CD4-positive, alpha-beta T cell treated with Interleukin-6 at 100 ng/mL for 8 hours (primary cell): Measurements from ENCODE around the gene ELOB.

Experiments
- DNase-seq: peaks from one replicate; pipeline ENCODE4 v3.0.0-alpha.2; 2020; ENCODE audit warnings: mixed read lengths, low spot score

Gene ELOB

DNA sequence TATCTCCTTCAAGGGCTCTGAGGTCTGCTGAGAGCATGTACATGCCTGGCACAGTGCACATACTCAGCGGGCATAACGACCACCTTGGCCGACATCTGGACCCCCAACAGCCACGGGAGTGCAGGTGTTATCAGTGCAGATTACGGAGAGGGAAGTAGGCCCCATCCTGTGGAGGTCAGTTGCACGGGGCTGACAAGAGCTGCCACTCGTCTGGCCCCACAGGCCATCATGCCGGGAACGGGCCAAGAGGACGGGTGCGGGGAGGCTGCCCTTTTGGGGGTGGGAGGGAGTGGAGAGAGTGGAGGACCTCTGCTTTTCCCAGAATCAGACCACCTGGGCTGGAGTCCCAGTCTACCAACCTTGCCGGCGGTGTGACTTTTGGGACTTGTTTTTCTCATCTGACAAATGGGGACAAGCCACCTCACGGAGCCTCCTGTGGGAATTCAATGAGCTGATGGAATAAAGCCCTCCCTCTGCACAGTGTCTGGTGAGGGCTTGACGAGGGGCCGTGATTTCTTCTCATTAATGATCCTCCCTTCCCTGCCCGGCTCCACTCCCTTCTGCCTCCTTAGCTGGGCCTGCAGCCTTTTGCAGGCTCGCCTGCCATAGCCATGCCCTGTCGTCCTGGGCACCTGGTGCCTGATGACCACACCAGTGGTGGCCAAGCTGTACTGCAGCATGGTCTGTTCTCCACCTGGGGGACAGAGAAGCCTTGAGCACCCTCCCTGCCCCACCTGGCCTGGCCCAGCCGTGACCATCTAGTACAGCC lies 5.7 kb upstream of the ELOB start:
- DNase-seq = no peak

DNA sequence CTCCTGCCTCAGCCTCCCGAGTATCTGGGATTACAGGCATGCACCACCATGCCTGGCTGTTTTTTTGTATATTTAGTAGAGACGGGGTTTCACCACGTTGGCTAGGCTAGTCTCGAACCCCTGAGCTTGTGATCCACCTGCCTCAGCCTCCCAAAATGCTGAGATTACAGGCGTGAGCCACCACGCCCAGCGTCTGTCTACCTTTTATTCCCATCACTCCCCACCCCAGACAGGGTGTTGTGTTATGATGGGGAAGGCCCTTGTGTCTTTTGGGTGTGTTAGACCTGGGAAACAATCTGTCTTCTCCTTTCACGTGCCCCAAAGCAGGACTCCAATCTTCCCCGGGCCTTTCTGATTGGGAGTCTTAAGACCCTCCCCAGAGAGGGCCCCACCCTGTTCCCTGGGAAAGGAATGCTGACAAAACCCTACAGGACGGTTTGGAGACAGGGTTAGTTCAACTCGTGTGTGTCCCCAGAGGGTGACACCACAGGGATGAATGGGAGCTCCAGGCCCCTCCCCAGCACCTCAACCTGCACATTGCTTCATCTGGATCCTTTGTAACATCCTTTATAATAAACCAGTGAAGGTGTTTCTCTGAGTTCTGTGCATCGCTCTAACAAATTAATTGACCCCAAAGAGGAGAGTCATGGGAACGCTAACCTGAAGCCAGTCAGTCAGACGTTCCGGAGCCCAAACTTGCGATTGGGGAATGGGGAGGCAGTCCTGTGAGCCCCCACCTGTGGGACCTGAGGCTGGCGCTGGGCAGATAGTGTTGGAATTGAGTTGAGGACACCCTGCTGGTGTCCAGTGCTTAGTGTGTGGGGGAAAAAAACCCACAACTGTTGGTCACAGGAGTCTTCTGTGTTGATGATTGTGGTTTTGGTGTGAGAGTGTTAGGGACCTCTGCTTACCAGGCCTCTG lies 3.2 kb upstream of the ELOB start:
- DNase-seq = no peak

DNA sequence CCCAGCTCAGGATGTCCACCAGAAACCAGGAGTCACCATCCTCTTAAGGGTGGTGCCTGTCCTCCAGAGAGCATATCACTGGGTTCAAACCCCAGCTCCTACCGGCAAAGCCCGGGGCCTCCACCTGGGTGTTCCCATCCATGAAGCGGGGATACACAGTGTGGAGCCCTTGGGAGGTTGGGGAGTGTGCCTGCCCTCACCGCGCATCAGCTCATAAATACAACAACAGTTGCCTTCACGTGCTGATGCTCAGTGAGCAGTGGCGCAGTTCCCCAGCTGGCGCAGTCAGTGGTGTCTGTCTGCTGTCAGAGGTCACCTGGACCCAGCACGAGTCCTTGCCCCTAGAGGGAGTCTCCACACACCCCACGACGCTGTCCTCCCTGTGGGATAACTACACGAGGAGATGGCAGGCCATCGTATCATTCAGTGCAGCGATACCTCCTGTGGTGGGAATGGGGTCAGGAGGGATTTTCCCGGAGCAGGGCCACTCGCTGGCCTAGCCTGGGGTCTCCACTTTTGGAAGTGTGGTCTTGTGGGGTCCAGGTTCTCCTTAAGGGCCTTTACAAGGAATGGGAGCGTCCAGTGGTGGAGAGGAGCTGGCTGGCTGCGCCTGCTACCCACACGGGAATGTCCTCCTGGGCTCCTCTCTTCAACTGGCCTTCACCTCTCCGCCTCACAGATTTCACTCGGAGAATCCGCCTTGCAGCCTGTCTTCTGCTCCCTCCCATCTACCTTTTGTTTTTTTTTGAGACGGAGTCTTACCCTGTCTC lies 2.3 kb upstream of the ELOB start:
- DNase-seq = no peak

DNA sequence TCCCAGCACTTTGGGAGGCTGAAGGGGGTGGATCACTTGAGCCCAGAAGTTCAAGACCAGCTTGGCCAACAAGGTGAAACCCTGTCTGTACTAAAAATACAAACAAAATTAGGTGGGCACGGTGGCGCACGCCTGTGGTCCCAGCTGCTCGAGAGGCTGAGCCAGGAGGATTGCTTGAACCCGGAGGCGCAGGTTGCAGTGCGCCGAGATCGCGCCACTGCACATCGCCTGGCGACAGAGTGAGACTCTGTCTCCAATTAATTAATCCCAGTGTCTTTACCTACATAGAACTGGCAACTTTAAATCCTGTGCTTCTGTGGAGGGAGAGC lies 1.5 kb upstream of the ELOB start:
- no peak for DNase-seq

DNA sequence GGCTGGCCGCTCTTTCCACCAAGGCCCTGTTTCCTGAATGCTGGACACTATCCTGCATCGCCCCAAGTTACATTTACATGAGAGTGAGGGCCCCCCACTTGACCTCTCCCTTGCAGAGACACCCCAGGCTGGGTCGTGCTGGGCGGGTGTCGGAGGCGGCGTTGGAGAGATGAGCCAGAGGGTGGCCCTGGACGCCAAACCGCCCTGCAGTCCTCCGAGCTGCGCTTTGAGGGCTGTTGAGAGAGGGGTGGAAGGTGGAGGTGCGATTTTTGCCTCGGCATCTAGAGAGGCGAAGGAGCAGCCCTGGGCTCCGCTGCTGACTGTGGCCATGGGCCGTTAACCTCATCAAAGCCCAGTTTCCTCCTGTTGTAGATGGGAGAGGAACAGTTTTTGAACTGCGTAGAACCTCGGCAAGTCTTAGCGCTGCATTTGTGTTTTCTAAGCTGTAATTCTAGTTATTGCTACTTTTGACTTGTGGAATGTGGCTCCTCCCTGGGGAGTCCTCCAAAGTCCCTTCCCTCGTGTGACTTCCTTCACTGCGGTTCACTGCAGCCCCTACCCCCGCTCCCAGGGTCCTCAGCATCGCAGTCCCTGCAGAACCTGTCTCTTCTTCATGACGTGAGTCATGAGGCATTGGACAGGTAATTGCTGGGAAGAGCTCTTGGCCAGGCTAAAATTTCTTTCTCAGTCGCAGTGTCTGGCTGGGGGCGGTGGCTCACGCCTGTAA lies 986 bp upstream of the ELOB start:
- peak; percentile 33 for DNase-seq

DNA sequence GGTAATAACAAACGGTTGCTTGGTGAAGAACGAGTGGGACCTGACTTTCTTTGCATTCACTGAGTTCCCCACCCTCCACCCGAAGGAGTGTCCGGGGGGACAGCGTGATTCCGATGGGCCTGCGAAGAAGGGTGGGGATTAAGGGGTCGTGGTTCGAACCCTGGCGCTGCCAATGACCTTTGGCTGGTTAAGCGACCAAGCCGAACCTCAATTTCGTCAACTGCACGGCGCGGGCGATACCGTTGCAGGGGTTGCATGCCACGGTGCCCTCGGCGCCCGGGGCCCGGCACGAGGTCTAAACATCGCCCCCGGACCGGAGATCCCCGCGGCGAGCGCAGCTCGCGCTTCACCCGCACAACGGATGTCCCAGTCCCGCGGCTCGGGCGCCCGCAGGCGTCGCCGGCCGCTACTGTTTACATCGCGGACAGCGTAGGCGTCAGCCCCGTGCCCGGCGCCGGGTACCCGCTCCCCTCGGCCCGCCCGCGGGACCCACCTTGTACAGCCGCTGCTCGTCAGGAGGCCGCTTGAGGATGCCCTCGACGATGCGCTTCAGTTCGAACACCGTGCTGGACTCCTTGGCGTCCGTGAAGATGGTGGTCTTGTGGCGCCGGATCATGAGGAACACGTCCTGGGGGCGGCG lies 460 bp downstream of the ELOB start:
- no peak for DNase-seq

DNA sequence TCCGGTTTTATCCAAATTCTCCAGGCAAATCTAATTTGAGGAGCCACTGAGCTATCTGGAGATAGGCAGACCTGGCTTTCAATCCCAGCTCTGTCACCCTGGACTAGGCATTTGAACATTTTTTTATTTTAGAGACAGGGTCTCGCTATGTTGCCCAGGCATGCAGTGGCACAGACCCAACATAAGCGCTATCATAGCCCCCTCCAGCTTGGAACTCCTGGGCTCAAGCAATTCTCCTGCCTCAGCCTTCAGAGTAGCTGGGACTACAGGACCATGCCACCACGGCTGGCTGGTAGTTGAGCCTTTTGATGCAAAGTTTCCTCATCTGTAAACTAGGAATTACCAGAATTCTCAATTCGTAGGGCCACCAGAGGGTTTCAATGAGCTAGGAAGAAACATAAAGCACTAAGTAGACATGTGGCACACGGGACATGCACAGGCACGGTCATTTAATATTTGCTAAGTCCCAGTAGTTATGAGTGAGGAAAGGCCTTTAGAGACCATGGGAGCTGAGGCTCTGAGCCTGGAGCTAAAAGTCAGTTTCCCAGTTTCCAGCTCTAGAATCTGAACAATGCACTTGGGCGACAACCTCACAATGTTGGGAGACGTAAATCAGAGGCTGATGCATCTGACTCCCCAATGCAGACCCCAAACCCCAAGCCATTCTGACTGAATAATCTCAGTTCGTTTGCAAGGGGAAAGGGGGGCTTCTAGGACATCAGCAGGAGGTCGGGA lies 1.1 kb downstream of the ELOB start:
- no peak for DNase-seq

DNA sequence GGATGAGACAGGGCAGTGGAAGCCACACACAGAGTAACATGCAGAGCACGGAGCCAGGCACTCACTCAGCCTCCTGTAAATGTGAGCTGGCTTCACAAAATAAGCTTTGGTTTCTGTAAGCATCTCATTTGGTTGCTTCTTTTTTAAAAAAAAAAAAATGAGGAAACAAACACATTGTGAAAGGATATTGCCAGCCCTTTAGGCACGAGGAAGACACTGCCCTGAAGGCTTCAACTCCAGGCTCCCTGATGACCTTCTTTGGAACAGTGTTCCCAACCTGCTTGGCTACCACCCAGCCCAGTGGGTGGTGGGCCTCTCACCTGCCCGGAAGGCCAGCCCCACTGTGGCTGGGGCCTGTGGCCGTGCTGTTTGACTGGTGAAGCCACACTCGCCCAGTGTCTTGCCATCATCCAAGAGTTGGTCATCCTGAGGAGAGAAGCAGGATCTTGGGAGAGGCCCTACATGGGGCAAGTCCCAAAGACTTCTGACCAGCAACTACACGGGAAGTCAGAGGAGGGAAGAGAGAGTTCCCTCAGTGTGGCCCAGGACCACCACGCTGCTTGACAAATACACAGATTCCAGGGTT lies 1.9 kb downstream of the ELOB start:
- no peak for DNase-seq

DNA sequence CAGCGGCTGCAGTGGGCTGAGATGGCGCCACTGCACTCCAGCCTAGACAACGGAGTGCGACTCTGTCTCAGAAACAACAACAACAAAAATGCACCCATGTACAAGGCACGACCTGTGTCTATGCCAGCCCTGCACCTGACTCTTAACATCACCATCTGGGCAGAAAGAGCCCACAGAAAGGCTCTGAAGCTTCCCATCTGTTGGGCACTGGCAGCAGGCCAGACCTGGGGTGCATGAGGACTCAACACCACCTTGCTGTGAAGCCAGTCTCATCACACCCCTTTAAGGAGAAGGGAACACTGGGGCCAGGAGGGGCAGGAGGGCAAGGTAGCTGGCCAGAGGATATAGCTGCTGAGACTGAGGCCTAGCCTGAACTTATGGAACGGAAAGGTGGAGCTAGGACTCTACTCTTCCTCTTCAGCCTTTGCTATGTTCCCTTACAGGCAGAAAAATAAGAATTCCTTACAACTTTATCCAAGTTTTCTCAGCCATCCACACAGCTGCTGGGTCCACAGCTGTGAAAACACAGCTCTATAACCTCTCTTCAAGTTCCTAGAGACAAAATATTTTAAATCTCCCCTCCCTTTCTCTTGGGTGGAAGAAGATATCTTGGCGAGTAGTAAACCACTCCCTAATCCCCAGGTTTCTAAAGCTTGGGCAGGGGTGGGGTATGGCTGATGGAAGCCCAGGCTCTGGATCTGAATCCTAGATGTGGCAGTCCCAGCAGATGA lies 2.8 kb downstream of the ELOB start:
- DNase-seq = no peak

DNA sequence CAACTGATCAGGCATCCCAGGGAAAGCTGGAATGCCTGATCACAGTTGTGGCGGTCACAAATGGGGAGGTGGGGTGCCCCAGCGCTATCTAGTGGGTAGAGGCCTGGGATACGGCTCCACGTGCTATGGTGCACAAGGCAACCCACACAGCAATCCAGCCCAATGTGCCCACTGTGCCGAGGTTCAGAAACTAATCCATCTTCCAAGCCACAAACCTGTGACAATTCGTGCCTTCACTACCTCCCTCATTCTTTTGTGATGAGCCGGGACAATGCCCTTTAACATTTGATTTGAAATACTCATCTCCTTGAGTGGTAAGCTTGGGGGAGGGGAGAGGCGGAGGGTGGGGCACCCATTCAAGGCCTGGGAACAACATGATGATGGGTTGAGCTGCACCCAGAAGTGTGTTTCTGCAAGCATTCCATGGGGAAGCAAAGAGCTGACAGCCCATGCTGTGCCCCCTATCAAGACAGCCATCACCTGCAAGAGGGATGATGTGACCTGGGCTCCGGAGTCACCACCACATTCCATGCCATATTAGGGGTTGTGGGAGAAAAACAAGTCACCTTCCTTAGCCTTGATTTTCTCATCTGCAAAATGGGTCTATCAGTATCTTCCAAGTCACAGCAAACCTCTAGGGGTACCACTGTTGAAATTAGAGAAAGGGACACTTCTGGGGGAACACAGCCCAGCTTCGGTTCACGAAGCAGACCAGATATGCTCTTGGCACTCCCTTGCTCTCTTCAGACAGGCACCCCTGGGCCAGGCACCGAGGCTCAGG lies 3.7 kb downstream of the ELOB start:
- no peak for DNase-seq

DNA sequence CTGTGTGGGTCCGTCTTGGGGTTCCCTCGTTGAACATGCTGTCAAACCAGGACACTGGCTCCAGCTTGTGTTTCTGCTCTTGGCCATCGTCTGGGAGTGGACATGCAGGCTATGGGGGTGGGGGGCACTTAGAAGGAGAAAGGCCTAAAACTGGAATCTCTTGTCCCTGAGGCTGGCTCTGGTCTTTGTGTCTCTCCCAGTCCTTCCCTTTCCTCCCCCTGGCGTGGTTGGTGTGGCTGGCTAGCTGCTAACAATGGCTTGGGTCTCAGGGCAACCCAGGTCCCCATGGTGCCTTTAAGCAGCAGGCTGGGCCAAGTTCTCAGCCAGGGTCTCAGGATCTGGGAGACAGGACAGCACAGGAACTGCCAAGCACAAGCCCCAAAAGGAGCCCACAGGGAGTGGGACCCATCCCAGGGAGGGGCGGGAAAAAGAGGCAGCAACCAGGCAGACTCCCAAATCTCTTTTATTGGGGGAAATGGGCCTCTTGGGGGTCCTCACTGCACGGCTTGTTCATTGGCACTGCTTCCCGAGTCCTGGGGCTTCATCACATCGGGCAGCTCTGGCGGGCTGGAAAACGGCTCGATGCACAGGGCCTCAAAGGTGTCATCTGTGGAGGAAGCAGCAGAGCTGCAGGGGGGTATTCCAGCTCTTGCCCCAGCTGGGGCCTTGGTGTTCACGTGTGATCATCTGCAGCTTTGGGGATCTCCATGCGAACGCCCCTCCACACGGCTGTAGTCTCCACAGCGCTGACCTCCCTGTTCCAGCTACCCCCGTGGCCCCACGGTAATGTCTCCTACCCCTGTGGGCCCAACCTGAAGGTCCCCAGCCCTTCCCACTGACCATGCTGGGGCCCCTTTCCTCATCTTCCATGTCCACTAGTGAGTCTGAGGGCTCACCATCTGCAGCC lies 5.3 kb downstream of the ELOB start:
- DNase-seq = no peak

DNA sequence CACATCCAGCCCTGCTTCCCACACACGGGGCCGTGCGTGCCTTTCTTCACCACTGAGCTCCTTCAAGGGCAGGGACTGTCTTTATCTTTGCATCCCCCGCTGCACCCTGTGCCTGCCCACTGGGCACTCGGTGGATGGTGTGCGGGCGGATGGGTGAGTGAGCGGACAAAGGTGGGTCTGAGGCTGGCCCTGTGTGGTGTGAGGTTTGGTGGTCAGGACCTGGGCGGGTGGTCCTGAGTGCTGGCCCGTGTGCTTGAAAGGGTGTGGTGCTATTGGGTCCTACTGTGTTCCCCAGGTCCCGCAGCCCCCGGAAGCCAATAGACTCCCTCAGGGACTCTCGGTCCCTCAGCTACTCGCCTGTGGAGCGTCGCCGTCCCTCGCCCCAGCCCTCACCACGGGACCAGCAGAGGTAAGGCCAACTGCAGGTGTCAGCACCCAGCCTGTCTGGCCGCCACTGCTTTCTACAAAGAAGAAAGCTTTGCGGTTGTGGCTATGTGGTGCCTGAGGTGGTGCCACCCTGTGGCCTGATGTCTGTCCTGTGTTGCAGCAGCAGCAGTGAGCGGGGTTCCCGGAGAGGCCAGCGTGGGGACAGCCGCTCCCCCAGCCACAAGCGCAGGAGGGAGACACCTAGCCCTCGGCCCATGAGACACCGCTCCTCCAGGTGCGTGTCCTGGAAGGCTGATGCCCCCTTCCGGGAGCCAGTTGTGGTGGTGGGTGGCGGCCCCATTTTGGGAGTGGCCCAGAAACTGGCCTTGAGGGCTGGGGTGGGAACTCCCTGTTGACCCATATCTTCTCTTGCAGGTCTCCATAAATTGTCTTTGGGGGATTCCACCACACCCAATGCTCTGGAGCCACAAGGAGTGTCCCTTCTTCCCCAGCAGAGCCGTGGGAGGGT lies 6.8 kb downstream of the ELOB start:
- DNase-seq = no peak

DNA sequence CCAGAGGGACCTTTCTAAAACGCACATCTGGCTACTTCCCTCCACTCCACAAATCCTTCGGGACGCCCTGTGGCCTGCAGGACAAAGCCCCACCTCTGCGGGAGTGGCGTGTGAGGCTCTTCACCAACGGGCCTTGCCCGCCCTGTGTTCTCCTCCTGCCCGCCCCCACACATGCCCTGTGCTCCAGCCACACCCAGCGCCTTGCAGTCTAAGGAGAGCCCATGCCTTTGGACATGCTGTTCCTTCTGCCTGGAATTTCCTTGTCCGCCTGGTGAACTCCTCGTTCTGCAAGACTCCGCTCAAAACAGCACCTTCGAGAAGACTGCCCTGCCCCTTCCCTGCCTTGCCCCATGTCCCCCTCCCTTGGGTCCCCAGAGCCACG lies 7.4 kb downstream of the ELOB start:
- no peak for DNase-seq

DNA sequence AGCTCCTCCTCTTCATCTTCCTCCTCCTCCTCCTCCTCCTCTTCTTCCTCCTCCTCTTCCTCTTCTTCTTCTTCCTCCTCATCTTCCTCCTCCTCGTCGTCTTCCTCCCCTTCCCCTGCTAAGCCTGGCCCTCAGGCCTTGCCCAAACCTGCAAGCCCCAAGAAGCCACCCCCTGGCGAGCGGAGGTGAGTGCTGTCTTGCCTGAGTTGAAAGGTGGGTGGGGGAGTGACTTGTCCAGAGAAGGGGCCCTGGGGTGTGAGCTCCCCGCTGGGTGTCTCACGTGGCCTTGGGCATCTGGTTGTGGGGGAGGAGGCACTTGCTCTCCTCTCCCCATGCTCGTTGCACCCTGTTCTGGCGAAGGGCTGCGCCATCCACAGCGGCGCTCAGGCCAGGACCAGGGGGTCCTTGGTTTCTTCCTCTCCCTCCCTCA lies 8.0 kb downstream of the ELOB start:
- DNase-seq = no peak

DNA sequence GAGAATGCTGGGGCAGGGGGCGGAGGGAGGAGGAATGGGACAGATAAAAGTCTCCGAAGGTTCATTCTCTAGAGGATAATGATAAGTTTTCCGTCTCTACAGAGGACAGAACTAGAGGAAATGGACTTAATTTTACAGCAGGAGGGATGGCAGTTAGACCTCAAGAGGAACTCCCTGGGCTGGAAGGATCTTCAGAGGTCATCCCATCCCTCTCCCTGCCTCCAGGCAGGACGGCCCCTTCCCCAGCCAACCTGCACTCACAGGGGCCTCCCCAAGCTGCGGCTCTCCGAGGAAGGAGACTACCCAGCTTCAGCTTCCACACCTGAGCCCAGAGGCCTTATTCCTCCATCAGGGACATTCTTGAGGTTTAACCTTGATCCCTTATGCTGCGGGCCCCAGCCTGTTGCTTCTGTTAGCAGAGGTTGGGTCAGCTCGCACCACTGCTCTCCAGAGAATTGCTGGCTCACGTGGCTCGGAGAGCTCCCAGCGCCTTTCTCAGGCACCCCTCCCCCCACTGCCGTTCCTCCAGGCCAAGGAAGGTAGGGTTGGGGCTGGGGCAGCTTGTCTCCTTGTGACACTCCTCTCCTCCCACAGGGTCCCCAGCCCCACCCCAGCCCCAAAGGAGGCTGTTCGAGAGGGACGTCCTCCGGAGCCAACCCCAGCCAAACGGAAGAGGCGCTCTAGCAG lies 8.5 kb downstream of the ELOB start:
- no peak for DNase-seq

DNA sequence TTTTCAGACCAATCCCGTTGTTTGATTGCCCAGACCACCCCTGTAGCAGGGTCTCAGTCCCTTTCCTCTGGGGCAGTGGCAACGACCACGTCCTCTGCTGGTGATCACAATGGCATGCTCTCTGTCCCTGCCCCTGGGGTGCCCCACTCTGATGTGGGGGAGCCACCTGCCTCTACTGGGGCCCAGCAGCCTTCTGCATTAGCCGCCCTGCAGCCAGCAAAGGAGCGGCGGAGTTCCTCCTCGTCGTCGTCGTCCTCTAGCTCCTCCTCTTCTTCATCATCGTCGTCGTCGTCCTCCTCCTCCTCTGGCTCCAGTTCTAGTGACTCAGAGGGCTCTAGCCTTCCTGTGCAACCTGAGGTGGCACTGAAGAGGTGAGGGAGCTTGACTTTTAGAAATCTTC lies 9.2 kb downstream of the ELOB start:
- no peak for DNase-seq
